SK-N-SH (cell line): ENCODE data around the gene IL17B. TPM values are rescaled to one million over a fixed set of nuclear protein-coding genes. Genes with fewer than 3 reads are reported as not detected.
A peak's percentile ranks its signal among the peaks of the same experiment; 100 is the strongest.

Source experiments
- CTCF ChIA-PET: fragments of 300-600, 350-600 bp; formaldehyde crosslinking; extraction: SDS; loops from one replicate; lab custom pipeline; 2021; lab: Yijun Ruan, JAX
- POLR2A ChIA-PET: fragments of 350-600 bp; sonication (Branson Sonifier 250); formaldehyde crosslinking; extraction: SDS; loops from one replicate; lab custom pipeline; 2020; ENCODE audit warnings: antibody characterized with exemption, inconsistent platforms; lab: Yijun Ruan, JAX
- DNase-seq: peaks from one replicate; pipeline ENCODE4 v3.0.0; 2012
- H2AFZ ChIP-seq: fragments of 200-600 bp; sonication (generic); 2 replicates; pipeline ENCODE4 v1.8.1; 2016; ENCODE audit warnings: antibody characterized with exemption, mild to moderate bottlenecking, low read depth
- H3F3A ChIP-seq: fragments of 200-600 bp; sonication (generic); replicated peaks from 2 replicates; pipeline ENCODE3; 2016; ENCODE audit warnings: antibody characterized with exemption, mild to moderate bottlenecking; ENCODE audit not compliant: insufficient read depth
- H3K27ac ChIP-seq, 2 experiments: fragments of 200-500 bp in 1 of 2; fragments of 200-600 bp in 1 of 2; sonication (Bioruptor generic) in 1 of 2; sonication (generic), shearing (Covaris generic) in 1 of 2; 2 replicates each; pipeline versions ENCODE4 v1.5.1 to v1.6.1; 2014 to 2016; ENCODE audit warnings: low read depth in 2 of 2, inconsistent platforms in 1 of 2, low read length in 1 of 2, mild to moderate bottlenecking in 1 of 2, mixed read lengths in 1 of 2
- H3K27me3 ChIP-seq: fragments of 200-600 bp; sonication (generic), shearing (Covaris generic); 2 replicates; pipeline ENCODE4 v1.6.1; 2016; ENCODE audit warnings: mixed run types; ENCODE audit not compliant: insufficient read depth
- H3K36me3 ChIP-seq, 2 experiments: fragments of 200-500 bp in 1 of 2; fragments of 200-600 bp in 1 of 2; sonication (Bioruptor generic) in 1 of 2; sonication (generic) in 1 of 2; replicated peaks in 1 of 2; 2 replicates each; pipeline versions ENCODE3 to v1.5.1; 2014 to 2016; ENCODE audit warnings: low read length in 1 of 2, mild to moderate bottlenecking in 1 of 2; ENCODE audit not compliant: insufficient read depth in 2 of 2, control insufficient read depth in 1 of 2
- H3K4me1 ChIP-seq, 2 experiments: fragments of 200-500 bp in 1 of 2; fragments of 200-600 bp in 1 of 2; sonication (Bioruptor generic) in 1 of 2; sonication (generic), shearing (Covaris generic) in 1 of 2; 2 replicates each; pipeline versions ENCODE4 v1.5.1 to v1.6.1; 2014 to 2016; ENCODE audit warnings: low read depth in 1 of 2, low read length in 1 of 2, mixed run types in 1 of 2; ENCODE audit not compliant: insufficient read depth in 2 of 2, control insufficient read depth in 1 of 2
- H3K4me2 ChIP-seq: fragments of 200-600 bp; sonication (generic), shearing (Covaris generic); 2 replicates; pipeline ENCODE4 v1.6.1; 2017; ENCODE audit warnings: mixed run types
- H3K4me3 ChIP-seq, 2 experiments: fragments of 200-500 bp in 1 of 2; fragments of 200-600 bp in 1 of 2; sonication (Bioruptor generic) in 1 of 2; sonication (generic), shearing (Covaris generic) in 1 of 2; 2 replicates each; pipeline versions ENCODE4 v1.5.1 to v1.8.1; 2014 to 2016; ENCODE audit warnings: low read depth in 2 of 2, inconsistent platforms in 1 of 2, low read length in 1 of 2, mild to moderate bottlenecking in 1 of 2, mixed read lengths in 1 of 2, moderate library complexity in 1 of 2
- H3K79me2 ChIP-seq: fragments of 200-600 bp; sonication (generic); 2 replicates; pipeline ENCODE4 v1.8.1; 2017; ENCODE audit warnings: mild to moderate bottlenecking; ENCODE audit not compliant: insufficient read depth
- H3K9ac ChIP-seq: fragments of 200-600 bp; sonication (generic); 2 replicates; pipeline ENCODE4 v1.6.1; 2017; ENCODE audit warnings: mixed run types
- H3K9me2 ChIP-seq: fragments of 200-600 bp; sonication (generic); 2 replicates; pipeline ENCODE4 v1.6.1; 2017; ENCODE audit warnings: mixed run types
- H3K9me3 ChIP-seq: fragments of 200-600 bp; sonication (generic); 2 replicates; pipeline ENCODE4 v1.6.1; 2017; ENCODE audit warnings: mixed run types, mild to moderate bottlenecking, moderate library complexity
- H4K20me1 ChIP-seq: fragments of 200-600 bp; sonication (generic); 2 replicates; pipeline ENCODE4 v1.6.1; 2017; ENCODE audit warnings: mild to moderate bottlenecking, mixed run types; ENCODE audit not compliant: insufficient read depth
- FOXJ3 ChIP-seq: sonication (generic); formaldehyde crosslinking; IDR thresholded peaks from 2 replicates; pipeline ENCODE4 v1.5.1; 2020; ENCODE audit warnings: mild to moderate bottlenecking, missing genetic modification reagents
- GABPA ChIP-seq: IDR thresholded peaks from 2 replicates; pipeline ENCODE4 v1.4.0; 2012; ENCODE audit warnings: low read depth, mild to moderate bottlenecking
- GATA2 ChIP-seq: sonication (generic); formaldehyde crosslinking; IDR thresholded peaks from 2 replicates; pipeline ENCODE4 v1.5.0; 2020; ENCODE audit warnings: mild to moderate bottlenecking, missing genetic modification reagents
- MEF2A ChIP-seq: IDR thresholded peaks from 2 replicates; pipeline ENCODE4 v1.4.0; 2012; ENCODE audit warnings: low read depth, borderline replicate concordance
- MXI1 ChIP-seq: IDR thresholded peaks from 2 replicates; pipeline ENCODE4 v1.6.1; 2012; ENCODE audit warnings: mild to moderate bottlenecking, low read depth, low read length, improper control_type of control experiment
- NFIC ChIP-seq: IDR thresholded peaks from 2 replicates; pipeline ENCODE4 v1.4.0; 2012; ENCODE audit warnings: borderline replicate concordance
- POLR2AphosphoS5 ChIP-seq: IDR thresholded peaks from 2 replicates; pipeline ENCODE4 v1.6.1; 2012; ENCODE audit warnings: low read depth, low read length
- RAD21 ChIP-seq: IDR thresholded peaks from 2 replicates; pipeline ENCODE4 v1.6.1; 2012; ENCODE audit warnings: mild to moderate bottlenecking, low read length
- RCOR1 ChIP-seq: fragments of 150-350 bp; IDR thresholded peaks from 2 replicates; pipeline ENCODE4 v1.6.1; 2017; ENCODE audit warnings: antibody characterized with exemption, low read length
- RFX5 ChIP-seq: IDR thresholded peaks from 2 replicates; pipeline ENCODE4 v1.6.1; 2012; ENCODE audit warnings: mild to moderate bottlenecking, improper control_type of control experiment, low read length
- RXRA ChIP-seq: IDR thresholded peaks from 2 replicates; pipeline ENCODE4 v1.4.0; 2012; ENCODE audit warnings: low read depth, mild to moderate bottlenecking, borderline replicate concordance
- SMC3 ChIP-seq: IDR thresholded peaks from 2 replicates; pipeline ENCODE4 v1.6.1; 2012; ENCODE audit warnings: low read depth, low read length, improper control_type of control experiment
- TCF12 ChIP-seq: IDR thresholded peaks from 2 replicates; pipeline ENCODE4 v1.4.0; 2012
- WGBS: methylation state at CpG from one replicate; pipeline ENCODE4 v1.1.6; 2017; ENCODE audit warnings: low lambda C conversion rate; 5-methylcytosine and 5-hydroxymethylcytosine counted together
- polyA plus RNA-seq, 3 experiments: library from polyadenylated mRNA; depleted of rRNA; stranded (reverse); fragments of >200 nt; gene quantifications; 2 replicates each; pipeline ENCODE4 v1.2.3, GENCODE V29; 2012
- TF ChIP-seq, protein P1 (sequence below): fragments of 200-600 bp; sonication (generic); IDR thresholded peaks from 2 replicates; pipeline ENCODE4 v1.6.1; 2017; ENCODE audit warnings: antibody characterized with exemption, mild to moderate bottlenecking, moderate library complexity
- TF ChIP-seq, protein P2 (sequence below): fragments of 150-350 bp; IDR thresholded peaks from 2 replicates; pipeline ENCODE4 v1.6.1; 2016; ENCODE audit warnings: mild to moderate bottlenecking, low read depth, low read length
- TF ChIP-seq, protein P3 (sequence below): IDR thresholded peaks from 2 replicates; pipeline ENCODE4 v1.4.0; 2012; ENCODE audit warnings: low read depth, borderline replicate concordance

Gene IL17B
- polyA plus RNA-seq, 1 of the 3 experiments (the other 2 are of a cell fraction) = 0.16 TPM

DNA sequence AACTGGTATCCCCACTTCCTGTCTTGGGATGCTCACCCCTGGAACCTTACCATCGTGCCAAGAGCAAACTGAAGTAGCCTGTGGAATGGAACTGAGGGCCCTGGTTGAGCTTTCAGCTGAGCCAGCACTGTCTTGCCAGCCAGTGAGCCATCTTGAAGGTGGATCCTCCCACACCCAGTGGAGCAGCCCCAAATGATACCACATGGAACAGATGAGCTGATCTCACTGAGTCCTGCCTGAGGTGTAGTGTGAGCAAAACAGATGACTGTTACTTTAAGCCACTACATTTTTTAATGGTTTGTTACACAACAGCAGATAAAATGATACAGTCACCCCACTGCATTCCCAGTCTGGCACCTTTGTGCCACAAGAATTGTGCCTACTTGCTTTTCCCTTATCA lies 23.4 kb downstream of the IL17B start:
- H3K27ac ChIP-seq = no peak overlapping the region
- no peaks in the 10 kb centered on the region for H4K20me1 ChIP-seq
- peaks cover 0 to 12% of the 10 kb centered on the region in 2 experiments; a peak in 1 of 4 replicates for H3K4me1 ChIP-seq
- ChIA-PET CTCF (interaction anchor here (0.6 to 41.4 kb wide), 9 partner anchors 10 to 211 kb away, joined by 3 to 1751 read pairs (median 4); no protein-coding TSS in a partner anchor), POLR2A (interaction anchor here (4.1 kb wide), 1 partner anchor 10 kb away, joined by 38 read pairs; the partner anchor contains the start of gene GRPEL2)
- no peak overlapping the region for H3K9ac ChIP-seq
- H3K4me3 ChIP-seq = no peak overlapping the region
- H3K36me3 ChIP-seq = peaks cover 40 to 52% of the 10 kb centered on the region in 2 experiments
- no peak overlapping the region for H3K4me2 ChIP-seq
- no peak for DNase-seq
- TF ChIP-seq TCF12 = no peak
- TF ChIP-seq RAD21 = no peak
- TF ChIP-seq POLR2AphosphoS5 = 0 out of 2 replicates have a peak, but pooled peaks have one; percentile 9
- H3K27me3 ChIP-seq = no peaks in the 10 kb centered on the region
- no peaks in the 10 kb centered on the region for H3K9me2 ChIP-seq
- H3K79me2 ChIP-seq = peaks cover 20% of the 10 kb centered on the region; the same call in 1 of the 2 replicates
- 100% methylated on average over 1 of the region's 1 CpG for WGBS
- peaks cover 32% of the 10 kb centered on the region for H3F3A ChIP-seq
- no peak overlapping the region for H2AFZ ChIP-seq
- H3K9me3 ChIP-seq = no peaks in the 10 kb centered on the region

DNA sequence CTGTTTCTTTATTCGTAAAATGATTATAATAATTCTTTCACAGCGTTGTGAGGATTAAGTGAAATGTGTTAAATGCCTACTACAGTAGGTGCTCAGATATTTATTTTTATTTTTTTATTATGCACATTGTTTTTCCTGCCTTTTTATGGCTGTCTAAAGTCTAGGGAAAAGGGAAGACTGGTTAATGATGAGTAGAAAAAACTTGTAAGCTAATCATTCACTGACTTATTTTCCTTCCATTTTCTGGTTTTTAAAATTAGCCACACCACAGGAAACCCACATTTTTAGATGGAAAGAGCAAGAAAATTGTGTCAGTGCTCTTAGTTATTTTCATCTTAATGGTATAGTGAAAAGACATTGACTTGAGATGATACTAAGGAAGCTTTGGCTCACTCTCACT lies 25.2 kb downstream of the IL17B start:
- CTCF ChIA-PET = interaction anchor here (1.3 to 41.4 kb wide), 4 partner anchors 13 to 265 kb away, joined by 3 to 1751 read pairs (median 10); no protein-coding TSS in a partner anchor
- POLR2A ChIA-PET = no interaction called here
- H3K27me3 ChIP-seq = no peaks in the 10 kb centered on the region
- no peak overlapping the region for H3K27ac ChIP-seq
- H3K4me3 ChIP-seq = no peak overlapping the region
- H2AFZ ChIP-seq = no peak overlapping the region
- no peaks in the 10 kb centered on the region for H3K9me2 ChIP-seq
- peaks cover 35% of the 10 kb centered on the region for H3K79me2 ChIP-seq
- peaks cover 58 to 69% of the 10 kb centered on the region in 2 experiments for H3K36me3 ChIP-seq
- peaks cover 0 to 5% of the 10 kb centered on the region in 2 experiments; a peak in 1 of 4 replicates for H3K4me1 ChIP-seq
- DNase-seq = no peak
- peaks cover 32% of the 10 kb centered on the region for H3F3A ChIP-seq
- 98% methylated on average over 2 of the region's 2 CpGs for WGBS
- H4K20me1 ChIP-seq = no peaks in the 10 kb centered on the region
- H3K9me3 ChIP-seq = no peaks in the 10 kb centered on the region
- H3K9ac ChIP-seq = no peak overlapping the region
- H3K4me2 ChIP-seq = no peak overlapping the region
- TF ChIP-seq GABPA (no peak), NFIC (no peak), RAD21 (no peak), RXRA (no peak), FOXJ3 (CRISPR knock-in tag) (no peak), TCF12 (no peak), GATA2 (CRISPR knock-in tag) (no peak), MEF2A (no peak), RFX5 (no peak), RCOR1 (no peak), SMC3 (no peak), MXI1 (no peak)
- TF ChIP-seq, protein P1, sequence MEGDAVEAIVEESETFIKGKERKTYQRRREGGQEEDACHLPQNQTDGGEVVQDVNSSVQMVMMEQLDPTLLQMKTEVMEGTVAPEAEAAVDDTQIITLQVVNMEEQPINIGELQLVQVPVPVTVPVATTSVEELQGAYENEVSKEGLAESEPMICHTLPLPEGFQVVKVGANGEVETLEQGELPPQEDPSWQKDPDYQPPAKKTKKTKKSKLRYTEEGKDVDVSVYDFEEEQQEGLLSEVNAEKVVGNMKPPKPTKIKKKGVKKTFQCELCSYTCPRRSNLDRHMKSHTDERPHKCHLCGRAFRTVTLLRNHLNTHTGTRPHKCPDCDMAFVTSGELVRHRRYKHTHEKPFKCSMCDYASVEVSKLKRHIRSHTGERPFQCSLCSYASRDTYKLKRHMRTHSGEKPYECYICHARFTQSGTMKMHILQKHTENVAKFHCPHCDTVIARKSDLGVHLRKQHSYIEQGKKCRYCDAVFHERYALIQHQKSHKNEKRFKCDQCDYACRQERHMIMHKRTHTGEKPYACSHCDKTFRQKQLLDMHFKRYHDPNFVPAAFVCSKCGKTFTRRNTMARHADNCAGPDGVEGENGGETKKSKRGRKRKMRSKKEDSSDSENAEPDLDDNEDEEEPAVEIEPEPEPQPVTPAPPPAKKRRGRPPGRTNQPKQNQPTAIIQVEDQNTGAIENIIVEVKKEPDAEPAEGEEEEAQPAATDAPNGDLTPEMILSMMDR = no peak
- TF ChIP-seq, protein P2, sequence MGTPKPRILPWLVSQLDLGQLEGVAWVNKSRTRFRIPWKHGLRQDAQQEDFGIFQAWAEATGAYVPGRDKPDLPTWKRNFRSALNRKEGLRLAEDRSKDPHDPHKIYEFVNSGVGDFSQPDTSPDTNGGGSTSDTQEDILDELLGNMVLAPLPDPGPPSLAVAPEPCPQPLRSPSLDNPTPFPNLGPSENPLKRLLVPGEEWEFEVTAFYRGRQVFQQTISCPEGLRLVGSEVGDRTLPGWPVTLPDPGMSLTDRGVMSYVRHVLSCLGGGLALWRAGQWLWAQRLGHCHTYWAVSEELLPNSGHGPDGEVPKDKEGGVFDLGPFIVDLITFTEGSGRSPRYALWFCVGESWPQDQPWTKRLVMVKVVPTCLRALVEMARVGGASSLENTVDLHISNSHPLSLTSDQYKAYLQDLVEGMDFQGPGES = no peak
- TF ChIP-seq, protein P3, sequence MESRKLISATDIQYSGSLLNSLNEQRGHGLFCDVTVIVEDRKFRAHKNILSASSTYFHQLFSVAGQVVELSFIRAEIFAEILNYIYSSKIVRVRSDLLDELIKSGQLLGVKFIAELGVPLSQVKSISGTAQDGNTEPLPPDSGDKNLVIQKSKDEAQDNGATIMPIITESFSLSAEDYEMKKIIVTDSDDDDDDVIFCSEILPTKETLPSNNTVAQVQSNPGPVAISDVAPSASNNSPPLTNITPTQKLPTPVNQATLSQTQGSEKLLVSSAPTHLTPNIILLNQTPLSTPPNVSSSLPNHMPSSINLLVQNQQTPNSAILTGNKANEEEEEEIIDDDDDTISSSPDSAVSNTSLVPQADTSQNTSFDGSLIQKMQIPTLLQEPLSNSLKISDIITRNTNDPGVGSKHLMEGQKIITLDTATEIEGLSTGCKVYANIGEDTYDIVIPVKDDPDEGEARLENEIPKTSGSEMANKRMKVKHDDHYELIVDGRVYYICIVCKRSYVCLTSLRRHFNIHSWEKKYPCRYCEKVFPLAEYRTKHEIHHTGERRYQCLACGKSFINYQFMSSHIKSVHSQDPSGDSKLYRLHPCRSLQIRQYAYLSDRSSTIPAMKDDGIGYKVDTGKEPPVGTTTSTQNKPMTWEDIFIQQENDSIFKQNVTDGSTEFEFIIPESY = no peak
